Neural crest cell (in vitro differentiated cells): ENCODE measurements around the gene RLF. TPM values are rescaled to one million over a fixed set of nuclear protein-coding genes. Genes with fewer than 3 reads are reported as not detected.

Experiments
- DNase-seq: peaks from one replicate; pipeline ENCODE4 v3.0.0; 2021; ENCODE audit warnings: low read depth, mixed read lengths, low spot score
- H3K27ac Mint-ChIP-seq: one replicate; pipeline ENCODE4 v1.8.0; 2021; ENCODE audit warnings: mild to moderate bottlenecking, mixed read lengths; ENCODE audit not compliant: unreplicated experiment
- H3K27me3 Mint-ChIP-seq: 2 replicates; pipeline ENCODE4 v1.8.0; 2021; ENCODE audit warnings: low read depth, mild to moderate bottlenecking, mixed read lengths
- H3K36me3 Mint-ChIP-seq: 2 replicates; pipeline ENCODE4 v1.8.0; 2021; ENCODE audit warnings: low read depth, mild to moderate bottlenecking, mixed read lengths
- H3K4me1 Mint-ChIP-seq: 2 replicates; pipeline ENCODE4 v1.8.0; 2021; ENCODE audit warnings: mixed read lengths
- H3K4me3 Mint-ChIP-seq: one replicate; pipeline ENCODE4 v1.8.0; 2021; ENCODE audit warnings: mild to moderate bottlenecking, mixed read lengths
- H3K9me3 Mint-ChIP-seq: 2 replicates; pipeline ENCODE4 v1.8.0; 2021; ENCODE audit warnings: mixed read lengths
- CTCF ChIP-seq: fragments of 200-600 bp; sonication (generic); conservative IDR thresholded peaks from 2 replicates; pipeline ENCODE4 v1.5.0; 2021; ENCODE audit warnings: antibody characterized with exemption, mild to moderate bottlenecking
- total RNA-seq: library from RNA; stranded (reverse); gene quantifications from 2 replicates; pipeline ENCODE4 v1.2.1, GENCODE V29; 2021

RLF gene
- total RNA-seq, 1 donor from 2014 or later: 24.0 TPM

GRCh38 chr1:40132383-40133311 is 28.5 kb upstream of the RLF start:
- no peak for DNase-seq
- H3K27ac Mint-ChIP-seq: no peak overlapping the region
- no peaks in the 10 kb centered on the region for H3K4me1 Mint-ChIP-seq
- no peak overlapping the region for H3K4me3 Mint-ChIP-seq
- H3K27me3 Mint-ChIP-seq: peaks cover 30% of the 10 kb centered on the region
- TF ChIP-seq CTCF: no peak
- H3K36me3 Mint-ChIP-seq: no peaks in the 10 kb centered on the region
- peaks cover 7% of the 10 kb centered on the region for H3K9me3 Mint-ChIP-seq

GRCh38 chr1:40133312-40133665 is 27.9 kb upstream of the RLF start:
- Mint-ChIP-seq H3K36me3 (no peaks in the 10 kb centered on the region), H3K27ac (no peak overlapping the region), H3K9me3 (peaks cover 7% of the 10 kb centered on the region), H3K4me3 (no peak overlapping the region), H3K4me1 (no peaks in the 10 kb centered on the region), H3K27me3 (peaks cover 36% of the 10 kb centered on the region)
- TF ChIP-seq CTCF: no peak
- DNase-seq: no peak

- TF ChIP-seq CTCF: no peak
- Mint-ChIP-seq H3K27ac (no peak overlapping the region), H3K36me3 (no peaks in the 10 kb centered on the region), H3K27me3 (peaks cover 40% of the 10 kb centered on the region), H3K4me1 (no peaks in the 10 kb centered on the region), H3K4me3 (no peak overlapping the region), H3K9me3 (peaks cover 7% of the 10 kb centered on the region)
- DNase-seq: no peak
Measured at GRCh38 chr1:40133839-40134238, 27.3 kb upstream of the RLF start.

DNA sequence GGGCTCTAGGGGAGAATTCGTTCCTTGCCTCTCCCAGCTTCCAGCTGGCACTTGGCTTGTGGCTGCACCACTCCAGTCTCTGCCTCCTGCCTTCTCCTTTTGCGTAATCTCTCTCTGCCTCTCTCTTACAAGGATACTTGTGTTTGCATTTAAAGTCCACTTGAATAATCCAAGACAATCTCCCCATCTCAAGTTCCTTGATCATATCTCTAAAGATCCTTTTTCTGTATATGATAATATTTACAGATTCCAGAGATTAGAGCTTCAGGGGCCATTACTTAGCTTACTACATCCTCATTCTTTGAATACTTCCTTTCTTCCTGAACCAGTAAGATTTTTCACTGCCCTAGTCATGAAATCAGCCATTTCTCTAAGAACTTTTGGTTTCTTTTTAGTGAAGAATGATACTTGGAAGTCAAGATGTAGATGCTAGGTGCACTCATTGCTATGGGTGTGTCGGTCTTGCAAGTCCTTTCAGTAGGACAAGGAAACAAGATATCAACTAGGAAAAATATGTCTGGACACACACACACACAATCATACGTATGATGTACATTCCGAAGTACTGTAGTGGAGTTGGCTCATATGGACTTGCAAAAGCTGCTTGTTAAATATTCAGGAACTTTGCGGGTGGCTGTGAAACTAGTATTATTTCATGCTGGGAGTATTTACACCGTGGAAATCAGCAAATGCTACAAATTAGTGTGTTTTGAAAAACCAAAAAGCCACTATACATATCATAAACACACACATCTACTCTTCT is 20.8 kb upstream of the RLF start:
- H3K27ac Mint-ChIP-seq: no peak overlapping the region
- peaks cover 3% of the 10 kb centered on the region for H3K4me1 Mint-ChIP-seq
- H3K9me3 Mint-ChIP-seq: no peaks in the 10 kb centered on the region
- no peaks in the 10 kb centered on the region for H3K36me3 Mint-ChIP-seq
- H3K27me3 Mint-ChIP-seq: peaks cover 80% of the 10 kb centered on the region
- TF ChIP-seq CTCF: no peak
- H3K4me3 Mint-ChIP-seq: no peak overlapping the region
- no peak for DNase-seq

DNA sequence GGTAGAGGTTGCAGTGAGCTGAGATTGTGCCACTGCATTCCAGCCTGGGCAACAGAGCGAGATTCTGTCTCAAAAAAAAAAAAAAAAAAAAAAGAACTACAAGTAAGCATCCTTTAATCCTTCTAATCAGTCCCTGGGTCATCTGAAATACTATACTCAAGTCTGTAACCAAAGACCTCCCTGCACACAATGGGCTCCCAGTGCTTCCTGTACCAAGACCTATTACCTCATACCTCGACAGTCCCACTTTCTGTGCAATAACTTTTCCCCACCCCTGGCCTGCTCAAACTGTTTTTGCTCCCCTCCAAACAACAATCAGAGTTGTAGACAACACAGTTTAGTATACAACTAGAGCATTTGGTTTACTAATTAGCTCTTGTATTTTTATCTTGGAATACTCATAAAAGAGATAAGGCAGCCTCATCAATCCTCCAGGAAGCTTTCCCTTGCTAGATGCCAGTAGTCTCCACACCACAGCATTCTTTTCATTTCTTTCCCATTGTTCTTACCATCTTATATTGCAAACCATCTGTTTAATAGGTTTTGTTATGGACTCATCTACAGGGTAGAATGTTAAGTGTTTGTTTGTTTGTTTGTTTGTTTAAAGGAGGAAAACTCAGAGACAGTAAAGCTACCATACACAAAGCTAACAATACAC is 19.2 kb upstream of the RLF start:
- Mint-ChIP-seq H3K9me3 (no peaks in the 10 kb centered on the region), H3K27ac (no peak overlapping the region), H3K36me3 (no peaks in the 10 kb centered on the region), H3K4me3 (no peak overlapping the region), H3K4me1 (peaks cover 3% of the 10 kb centered on the region), H3K27me3 (peaks cover 82% of the 10 kb centered on the region)
- no peak for DNase-seq
- no peak for TF ChIP-seq CTCF
